C4-2B (cell line): ENCODE results near the gene SLCO3A1.

Source experiments
- CTCF ChIP-seq: fragments of 450-650 bp; conservative IDR thresholded peaks from 2 replicates; pipeline ENCODE4 v1.5.1; 2017; ENCODE audit warnings: mild to moderate bottlenecking
- ZFX ChIP-seq: fragments of 450-650 bp; IDR thresholded peaks from 2 replicates; pipeline ENCODE4 v1.6.1; 2017

- no peak for TF ChIP-seq ZFX
- TF ChIP-seq CTCF = no peak
Observed at GRCh38 chr15:92073044-92073785, 219.7 kb downstream of the SLCO3A1 start.
